Right forelimb (tissue), 1 donor: ENCODE results near the gene CYP2A7.
"Not testable (repeated sequence)": the region's sequence is repeated elsewhere in the genome, so short reads cannot be mapped to it uniquely, and the experiment has no call there.

Experiments
- DNase-seq: peaks from one replicate; pipeline ENCODE4 v3.0.0-alpha.2; 2018

CYP2A7 gene

DNA sequence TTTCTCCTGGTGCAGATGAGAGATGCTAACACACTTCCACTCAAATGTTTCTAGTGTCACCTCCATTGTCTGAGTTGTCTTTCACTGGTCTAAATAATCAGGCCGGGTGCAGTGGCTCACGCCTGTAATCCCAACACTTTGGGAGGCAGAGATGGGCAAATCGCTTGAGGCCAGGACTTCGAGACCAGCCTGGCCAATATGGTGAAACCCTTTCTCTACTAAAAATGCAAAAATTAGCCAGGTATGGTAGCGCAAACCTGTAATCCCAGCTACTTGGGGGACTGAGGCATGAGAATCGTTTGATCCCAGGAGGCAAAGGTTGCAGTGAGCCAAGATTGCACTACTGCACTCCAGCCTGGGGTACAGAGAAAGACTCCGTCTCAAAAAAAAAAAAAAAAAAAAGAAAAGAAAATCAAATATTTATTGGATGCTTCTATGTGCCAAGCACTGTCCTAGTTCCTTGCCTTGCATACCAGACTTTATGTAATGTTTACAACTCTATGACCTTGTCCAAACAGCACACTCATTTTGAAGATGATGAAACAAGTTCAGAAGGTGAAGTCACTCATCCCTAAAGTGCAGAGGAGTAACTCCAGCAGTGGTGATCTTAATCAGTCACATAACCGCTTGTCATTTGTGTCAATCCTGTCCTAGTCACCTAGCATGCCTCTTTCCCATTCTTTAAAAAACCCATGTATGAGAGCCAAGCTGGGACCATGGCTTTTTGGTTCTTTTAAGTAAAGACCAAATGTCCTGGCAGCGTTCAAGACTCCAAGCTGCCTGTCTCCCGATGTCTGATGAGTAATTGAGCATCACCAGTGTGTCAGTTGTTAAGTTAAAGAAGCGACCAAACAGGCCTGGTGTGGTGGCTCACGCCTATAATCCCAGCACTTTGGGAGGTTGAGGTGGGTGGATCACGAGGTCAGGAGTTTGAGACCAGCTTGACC lies 15.1 kb upstream of the CYP2A7 start:
- not testable (repeated sequence) for DNase-seq

DNA sequence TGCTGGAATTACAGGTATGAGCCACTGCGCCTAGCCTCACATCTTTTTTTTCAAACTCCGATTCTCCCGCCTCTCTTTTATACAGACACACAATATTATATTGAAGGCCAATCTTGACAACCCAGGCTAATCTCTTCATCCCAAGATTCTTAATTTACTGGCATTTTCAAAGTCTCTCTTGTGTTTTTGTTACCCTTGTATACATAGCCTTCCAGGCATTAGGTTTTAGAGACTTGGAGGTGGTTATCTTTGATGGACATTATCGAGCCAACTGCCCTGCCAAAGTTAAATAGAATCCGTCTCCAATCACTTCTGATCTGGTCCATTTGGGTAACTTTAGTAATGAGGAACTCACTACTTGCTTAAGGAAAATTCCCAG lies 14.4 kb upstream of the CYP2A7 start:
- no peak for DNase-seq

DNA sequence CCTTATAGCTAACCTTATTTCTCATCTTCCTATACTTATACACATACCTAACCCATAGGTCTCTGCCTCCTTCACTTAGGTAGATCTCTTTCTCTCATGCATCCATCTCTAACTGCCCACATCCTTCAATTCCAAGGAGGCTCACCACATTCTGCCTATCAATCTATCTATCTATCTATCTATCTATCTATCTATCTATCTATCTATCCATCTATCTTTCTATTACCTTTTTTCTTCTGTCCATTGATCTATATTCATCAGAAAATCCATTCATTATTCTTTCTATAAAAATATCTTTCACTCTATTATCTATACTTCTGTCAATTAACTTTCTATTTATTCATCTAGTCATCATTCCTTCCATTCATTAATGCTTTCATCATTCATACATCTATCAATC lies 11.1 kb upstream of the CYP2A7 start:
- no peak for DNase-seq

DNA sequence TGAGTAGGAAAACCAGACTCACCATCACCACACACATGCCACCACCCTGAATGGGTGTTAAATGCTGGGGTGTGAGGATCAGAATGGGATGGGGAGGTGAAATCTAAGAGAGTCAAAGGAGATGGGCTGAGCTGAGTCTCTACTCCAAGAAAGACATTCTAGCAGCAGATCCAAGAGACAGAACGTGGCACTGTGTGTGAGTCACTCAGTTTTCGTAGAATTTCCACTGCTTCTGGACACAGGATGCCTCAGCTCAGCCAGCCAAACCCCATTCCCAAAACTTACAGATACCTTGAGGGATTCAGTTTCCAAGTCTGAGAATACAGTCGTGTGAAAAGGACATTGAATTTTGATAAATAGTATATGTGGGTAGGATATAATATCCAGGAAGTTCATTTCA lies 7.3 kb upstream of the CYP2A7 start:
- no peak for DNase-seq

DNA sequence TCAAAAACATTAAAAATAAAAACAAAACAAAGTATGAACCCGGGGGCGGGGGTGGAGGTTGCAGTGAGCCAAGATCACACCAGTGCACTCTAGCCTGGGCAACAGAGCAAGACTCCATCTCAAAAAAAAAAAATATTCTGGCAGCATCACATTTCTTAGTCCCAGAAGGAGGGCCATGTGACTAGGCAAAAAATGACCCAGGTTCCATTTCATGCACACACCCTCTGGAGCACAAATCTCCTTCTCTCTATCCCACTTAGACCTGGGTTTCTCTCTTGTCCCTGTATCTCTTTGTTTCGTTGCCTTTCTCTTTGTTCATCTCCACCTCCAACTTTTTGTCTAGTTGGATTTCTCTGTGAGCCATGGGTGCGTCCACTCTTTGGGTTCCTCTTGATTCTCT lies 6.2 kb upstream of the CYP2A7 start:
- DNase-seq: no peak

DNA sequence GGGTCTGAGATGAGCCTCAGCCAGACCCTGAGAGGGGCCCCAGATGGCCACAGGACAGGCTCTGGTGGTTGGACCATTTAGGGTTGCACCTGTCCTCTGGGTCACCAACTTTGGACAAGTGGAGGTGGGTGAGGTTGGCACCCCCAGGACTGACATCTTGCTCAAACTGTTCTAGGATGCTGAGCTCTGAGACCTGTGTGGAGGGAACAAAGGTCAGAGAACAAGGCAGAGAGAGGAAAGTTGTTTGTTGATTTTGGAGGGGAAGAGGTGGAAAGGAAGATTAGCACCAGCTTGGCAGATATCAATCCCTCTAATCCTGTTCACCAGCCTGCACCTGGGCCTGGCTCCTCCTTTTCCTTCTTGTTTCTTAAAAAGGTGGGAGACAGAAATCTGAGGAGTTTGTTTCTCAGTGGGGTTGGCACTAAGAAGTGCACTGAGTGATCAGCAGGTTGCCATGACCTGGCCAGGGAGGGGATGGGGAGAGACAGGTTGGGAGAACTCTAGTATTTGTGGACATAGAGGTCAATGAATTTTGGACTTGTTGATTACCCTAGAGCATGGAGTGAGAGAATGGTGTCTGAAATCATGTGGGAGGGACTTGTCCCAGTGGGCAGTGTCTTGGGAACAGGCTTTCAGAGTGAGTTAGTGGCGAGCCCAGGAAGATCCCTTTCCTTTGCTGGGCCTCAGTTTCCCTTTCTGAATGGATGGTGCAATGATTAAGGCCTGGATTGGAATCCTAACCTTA lies 2.3 kb upstream of the CYP2A7 start:
- not testable (repeated sequence) for DNase-seq

DNA sequence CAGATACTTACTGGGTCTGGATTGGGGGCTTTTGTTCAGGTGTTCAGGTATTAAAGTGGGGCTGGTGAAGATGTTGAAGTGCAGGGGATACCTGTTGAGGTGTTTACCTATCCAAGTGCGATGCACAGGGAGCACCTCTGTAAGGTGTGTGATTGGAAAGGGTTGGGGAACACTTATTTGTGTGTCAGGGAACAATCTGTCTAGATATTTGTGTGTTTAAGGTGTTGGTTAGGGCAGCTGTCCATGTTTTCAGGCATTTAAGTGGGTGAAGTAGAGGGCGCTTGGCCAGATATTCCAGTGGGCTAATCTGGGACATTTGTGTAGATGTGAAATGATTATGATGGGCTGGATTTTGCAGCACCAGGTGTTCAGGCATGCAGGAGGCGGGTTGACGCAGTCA lies 2.7 kb downstream of the CYP2A7 start:
- DNase-seq: not testable (repeated sequence)

DNA sequence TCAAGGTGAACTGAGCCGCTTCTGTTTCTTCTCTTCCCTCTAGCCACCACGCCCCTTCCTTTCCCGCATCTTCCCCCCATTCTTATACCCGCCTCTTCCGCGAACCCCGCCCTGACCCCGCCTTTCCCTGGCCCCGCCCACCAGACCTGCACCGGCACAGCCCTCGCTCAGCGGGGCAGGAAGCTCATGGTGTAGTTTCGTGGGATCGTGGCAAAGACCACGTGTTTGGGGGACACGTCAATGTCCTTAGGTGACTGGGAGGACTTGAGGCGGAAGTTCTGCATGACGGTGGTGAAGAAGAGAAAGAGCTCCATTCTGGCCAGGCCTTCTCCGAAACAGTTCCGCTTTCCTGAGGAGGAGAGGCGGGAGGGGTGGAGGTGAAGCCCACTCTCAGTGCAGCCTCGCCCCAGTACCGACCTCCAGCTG lies 6.5 kb downstream of the CYP2A7 start:
- not testable (repeated sequence) for DNase-seq

DNA sequence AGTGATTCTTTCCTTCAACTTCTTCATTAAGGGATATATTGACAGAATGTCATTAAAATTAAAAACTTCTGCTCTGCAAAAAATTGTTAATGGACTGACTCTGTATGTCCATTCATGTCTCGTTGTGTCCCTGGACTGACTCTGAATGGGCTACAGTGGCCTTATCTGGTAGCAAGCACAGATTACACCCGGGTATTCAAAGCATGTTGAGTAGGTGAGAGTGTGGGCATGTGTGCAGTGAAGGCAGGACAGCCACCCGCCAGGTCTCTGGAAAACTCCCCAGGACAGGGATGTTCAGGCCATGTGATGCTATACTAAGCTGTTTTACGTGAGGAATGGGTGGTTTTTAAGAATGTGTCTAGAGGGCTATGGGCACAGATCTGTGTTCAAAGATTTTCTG lies 7.2 kb downstream of the CYP2A7 start:
- not testable (repeated sequence) for DNase-seq

DNA sequence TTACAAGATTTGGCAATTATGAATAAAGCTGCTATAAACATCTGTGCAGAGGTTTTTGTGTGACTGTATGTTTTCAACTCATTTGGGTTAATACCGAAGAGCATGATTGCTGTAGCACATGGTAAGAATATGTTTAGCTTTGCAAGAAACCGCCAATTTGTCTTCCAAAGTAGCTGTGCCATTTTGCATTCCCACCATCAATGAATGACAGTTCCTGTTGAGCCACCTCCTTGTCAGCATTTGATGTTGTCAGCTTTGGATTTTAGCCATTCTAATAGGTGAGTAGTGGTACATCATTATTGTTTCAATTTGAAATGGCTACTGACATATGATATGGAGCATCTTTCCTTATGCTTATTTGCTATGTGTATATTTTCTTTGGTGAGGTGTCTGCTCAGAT lies 8.2 kb downstream of the CYP2A7 start:
- DNase-seq: not testable (repeated sequence)

DNA sequence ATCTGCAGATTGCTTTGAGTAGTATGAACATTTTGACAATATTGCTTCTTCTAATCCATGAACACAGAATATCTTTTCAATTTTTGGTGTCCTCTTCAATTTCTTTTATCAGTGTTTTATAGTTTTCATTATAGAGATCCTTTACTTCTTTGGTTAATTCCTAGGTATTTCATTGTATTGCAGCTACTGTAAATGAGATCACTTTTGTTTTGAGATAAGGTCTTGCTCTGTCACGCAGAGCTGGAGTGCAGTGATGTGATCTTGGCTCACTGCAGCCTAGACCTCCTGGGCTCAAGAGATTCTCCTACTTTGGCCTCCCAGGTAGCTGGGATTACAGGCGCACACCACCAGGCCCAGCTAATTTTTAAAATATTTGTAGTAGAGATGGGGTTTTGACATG lies 9.8 kb downstream of the CYP2A7 start:
- no peak for DNase-seq

DNA sequence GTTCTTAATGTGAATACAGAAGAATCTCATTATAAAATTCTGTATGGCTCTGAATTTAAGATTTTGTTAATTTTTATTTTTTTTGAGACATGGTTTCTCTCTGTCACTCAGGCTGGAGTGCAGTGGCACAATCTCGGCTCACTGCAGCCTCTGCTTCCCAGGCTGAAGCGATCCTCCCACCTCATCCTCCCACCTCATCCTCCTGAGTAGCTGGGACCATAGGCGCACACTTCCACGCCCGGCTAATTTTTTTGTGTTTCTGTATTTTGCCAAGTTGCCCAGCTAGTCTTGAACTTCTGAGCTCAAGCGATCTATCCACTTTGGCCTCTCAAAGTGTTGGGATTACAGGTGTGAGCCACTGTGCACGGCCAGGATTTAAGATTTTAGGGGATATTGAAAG lies 14.3 kb downstream of the CYP2A7 start:
- no peak for DNase-seq

DNA sequence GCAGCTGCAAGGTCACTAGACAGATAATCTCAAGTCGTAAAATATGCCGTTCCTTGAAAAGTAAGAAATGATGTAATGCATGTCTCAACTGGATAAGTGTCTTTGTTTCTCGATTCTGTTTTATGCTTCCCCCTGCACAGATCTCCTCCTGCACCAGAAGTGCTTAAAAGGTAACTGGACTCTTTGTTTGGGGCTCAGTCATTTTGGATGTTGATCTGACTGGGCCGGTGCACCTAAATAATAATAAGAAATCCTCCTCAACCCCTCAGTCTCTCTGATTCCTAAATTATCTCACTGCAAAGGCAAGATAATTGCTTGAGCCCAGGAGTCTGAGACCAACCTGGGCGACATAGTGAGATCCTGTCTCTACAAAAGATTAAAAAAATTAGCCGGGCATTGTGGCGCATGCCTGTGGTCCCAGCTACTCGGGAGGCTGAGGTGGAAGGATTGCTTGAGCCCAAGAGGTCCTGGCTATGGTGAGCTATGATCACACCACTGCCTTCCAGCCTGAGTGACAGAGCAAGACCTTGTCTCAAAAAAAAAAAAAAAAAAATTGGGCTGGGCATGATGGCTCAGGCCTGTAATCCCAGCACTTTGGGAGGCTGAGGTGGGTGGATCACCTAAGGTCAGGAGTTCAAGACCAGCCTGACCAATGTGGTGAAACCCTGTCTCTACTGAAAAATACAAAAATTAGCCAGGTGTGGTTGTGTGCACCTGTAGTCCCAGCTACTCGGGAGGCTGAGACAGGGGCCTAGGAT lies 17.1 kb downstream of the CYP2A7 start:
- not testable (repeated sequence) for DNase-seq

DNA sequence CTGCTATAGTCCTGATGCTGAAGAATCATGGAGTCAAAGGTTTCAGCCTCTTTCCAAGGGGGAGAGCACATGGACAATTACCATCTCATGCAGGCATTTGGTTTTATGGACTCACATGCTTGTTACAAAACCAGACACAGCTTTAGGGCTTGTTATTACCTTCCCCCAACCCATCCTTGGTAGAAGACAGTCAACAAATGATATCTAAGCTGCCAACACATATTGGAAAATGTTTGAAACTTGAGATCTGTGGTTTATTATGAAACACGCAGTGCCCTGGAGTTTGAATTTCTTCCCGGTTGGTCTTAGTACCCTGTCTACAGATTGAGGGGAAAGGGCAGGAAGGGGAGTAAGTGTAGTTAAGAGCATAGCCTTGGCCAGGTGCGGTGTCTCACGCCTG lies 19.2 kb downstream of the CYP2A7 start:
- DNase-seq: no peak

DNA sequence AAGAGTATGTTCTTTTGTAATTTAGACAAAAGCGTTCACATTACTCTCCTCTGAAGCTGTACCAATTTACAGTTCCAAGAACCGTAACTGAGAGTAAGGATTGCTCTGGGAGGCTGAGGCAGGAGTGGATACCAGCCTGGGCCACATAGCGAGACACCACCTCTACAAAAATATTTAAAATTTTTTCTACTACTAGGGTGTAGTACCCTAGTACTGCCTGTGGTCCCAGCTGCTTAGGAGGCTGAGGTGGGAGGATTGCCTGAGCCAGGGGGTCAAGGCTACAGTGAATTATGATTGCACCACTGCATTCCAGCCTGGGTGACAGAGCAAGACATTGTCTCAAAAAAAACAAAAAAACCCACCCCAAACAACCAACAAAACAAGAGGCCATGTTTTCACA lies 19.7 kb downstream of the CYP2A7 start:
- DNase-seq: no peak

DNA sequence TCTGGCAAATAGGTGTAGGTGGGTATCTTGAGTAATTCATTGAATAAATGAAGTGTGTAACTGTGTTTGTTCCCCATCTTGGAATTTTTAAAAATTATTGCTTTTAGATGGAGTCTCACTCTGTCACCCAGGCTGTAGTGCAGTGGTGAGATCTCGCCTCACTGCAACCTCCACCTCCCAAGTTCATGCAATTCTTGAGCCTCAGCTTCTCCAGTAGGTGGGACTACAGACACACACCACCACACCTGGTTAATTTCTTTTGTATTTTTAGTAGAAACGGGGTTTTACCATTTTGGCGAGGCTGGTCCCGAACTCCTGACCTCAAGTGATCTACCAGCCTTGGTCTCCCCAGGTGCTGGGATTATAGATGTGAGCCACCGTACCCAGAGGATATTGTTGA lies 23.9 kb downstream of the CYP2A7 start:
- DNase-seq: no peak

DNA sequence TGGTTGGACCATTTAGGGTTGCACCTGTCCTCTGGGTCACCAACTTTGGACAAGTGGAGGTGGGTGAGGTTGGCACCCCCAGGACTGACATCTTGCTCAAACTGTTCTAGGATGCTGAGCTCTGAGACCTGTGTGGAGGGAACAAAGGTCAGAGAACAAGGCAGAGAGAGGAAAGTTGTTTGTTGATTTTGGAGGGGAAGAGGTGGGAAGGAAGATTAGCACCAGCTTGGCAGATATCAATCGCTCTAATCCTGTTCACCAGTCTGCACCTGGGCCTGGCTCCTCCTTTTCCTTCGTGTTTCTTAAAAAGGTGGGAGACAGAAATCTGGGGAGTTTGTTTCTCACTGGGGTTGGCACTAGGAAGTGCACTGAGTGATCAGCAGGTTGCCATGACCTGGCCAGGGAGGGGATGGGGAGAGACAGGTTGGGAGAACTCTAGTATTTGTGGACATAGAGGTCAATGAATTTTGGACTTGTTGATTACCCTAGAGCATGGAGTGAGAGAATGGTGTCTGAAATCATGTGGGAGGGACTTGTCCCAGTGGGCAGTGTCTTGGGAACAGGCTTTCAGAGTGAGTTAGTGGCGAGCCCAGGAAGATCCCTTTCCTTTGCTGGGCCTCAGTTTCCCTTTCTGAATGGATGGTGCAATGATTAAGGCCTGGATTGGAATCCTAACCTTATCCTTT lies 29.4 kb downstream of the CYP2A7 start:
- not testable (repeated sequence) for DNase-seq

DNA sequence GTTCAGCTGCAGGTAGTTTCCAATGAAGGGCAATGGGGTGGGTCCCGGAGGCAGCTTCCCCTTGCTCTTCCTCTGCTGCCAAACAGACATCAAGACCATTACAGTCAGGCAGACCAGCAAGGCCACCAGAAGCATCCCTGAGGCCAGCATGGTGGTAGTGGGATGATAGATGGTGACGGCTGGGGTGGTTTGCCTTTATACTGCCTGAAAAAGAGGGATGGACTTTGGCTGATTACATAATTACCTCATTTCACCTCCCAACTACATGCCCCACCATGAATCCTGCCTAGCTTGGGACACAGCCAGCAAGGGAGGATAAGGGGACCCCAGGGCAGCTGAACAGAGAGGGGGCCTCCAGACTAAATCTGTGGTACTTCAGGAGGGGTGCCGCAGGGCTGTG lies 31.8 kb downstream of the CYP2A7 start, which contains the start of gene CYP2A6:
Gene CYP2A6, minus strand, starts transcription at position 171 of the 400 bp plus-strand sequence. Its CDS starts 21 bp downstream, at position 150.
- not testable (repeated sequence) for DNase-seq

DNA sequence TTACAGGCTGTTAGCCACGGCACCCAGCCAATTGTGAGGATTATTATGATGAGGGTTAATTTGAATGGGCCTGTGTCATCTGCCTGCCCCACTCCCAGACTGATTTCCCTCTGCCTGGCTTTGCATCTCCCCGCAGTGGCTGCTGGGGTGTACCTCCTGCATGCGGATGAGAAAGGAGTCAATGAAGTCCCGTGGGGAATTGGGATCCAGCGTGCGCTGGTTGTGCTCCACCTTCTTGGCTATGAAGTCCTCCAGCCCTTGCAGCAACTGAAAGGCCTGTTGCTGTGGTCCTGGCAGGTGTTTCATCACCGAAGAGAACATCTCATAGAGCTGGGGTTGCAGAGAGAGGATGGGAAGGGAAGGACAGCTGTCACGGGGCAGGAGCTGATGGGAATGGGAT lies 35.3 kb downstream of the CYP2A7 start:
- not testable (repeated sequence) for DNase-seq

DNA sequence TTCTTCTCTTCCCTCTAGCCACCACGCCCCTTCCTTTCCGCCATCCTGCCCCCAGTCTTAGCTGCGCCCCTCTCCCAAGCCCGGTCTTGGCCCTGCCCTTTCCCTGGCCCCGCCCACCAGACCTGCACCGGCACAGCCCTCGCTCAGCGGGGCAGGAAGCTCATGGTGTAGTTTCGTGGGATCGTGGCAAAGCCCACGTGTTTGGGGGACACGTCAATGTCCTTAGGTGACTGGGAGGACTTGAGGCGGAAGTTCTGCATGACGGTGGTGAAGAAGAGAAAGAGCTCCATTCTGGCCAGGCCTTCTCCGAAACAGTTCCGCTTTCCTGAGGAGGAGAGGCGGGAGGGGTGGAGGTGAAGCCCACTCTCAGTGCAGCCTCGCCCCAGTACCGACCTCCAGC lies 38.4 kb downstream of the CYP2A7 start:
- DNase-seq: not testable (repeated sequence)

DNA sequence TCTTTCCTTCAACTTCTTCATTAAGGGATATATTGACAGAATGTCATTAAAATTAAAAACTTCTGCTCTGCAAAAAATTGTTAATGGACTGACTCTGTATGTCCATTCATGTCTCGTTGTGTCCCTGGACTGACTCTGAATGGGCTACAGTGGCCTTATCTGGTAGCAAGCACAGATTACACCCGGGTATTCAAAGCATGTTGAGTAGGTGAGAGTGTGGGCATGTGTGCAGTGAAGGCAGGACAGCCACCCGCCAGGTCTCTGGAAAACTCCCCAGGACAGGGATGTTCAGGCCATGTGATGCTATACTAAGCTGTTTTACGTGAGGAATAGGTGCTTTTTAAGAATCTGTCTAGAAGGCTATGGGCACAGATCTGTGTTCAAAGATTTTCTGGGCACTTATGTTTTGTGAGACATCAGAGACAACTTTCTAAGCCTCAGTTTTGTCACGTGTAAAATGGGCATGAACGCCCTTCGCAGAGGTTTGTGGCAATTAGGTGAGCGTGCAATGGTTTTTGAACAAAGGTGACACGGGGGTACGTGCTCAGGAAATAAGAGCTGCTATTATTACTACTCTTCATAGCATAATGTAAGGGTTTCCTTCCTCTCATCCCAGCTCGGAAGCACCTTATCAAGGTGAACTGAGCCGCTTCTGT lies 38.9 kb downstream of the CYP2A7 start:
- not testable (repeated sequence) for DNase-seq

DNA sequence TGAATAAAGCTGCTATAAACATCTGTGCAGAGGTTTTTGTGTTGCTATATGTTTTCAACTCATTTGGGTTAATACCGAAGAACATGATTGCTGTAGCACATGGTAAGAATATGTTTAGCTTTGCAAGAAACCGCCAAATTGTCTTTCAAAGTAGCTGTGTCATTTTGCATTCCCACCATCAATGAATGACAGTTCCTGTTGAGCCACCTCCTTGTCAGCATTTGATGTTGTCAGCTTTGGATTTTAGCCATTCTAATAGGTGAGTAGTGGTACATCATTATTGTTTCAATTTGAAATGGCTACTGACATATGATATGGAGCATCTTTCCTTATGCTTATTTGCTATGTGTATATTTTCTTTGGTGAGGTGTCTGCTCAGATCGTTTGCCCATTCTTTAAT lies 40.0 kb downstream of the CYP2A7 start:
- DNase-seq: not testable (repeated sequence)
